ENCODE measurements around the gene KAZN.

KAZN gene

GRCh38 chr1:14647777-14648176, 49.3 kb downstream of the KAZN start:
- no peak for DNase-seq (ENCODE audit: low read depth)

GRCh38 chr1:14648391-14648790, 49.9 kb downstream of the KAZN start:
- no peak for DNase-seq (ENCODE audit: low read depth)

- no peak for DNase-seq (ENCODE audit: low read depth)
Measured at GRCh38 chr1:14648896-14649855, 50.7 kb downstream of the KAZN start.

- DNase-seq (ENCODE audit: low read depth), result no peak
Measured at GRCh38 chr1:14649976-14650375, 51.5 kb downstream of the KAZN start.

- no peak for DNase-seq (ENCODE audit: low read depth)
Measured at GRCh38 chr1:14650951-14651350, 52.5 kb downstream of the KAZN start.

GRCh38 chr1:14652840-14653239, 54.4 kb downstream of the KAZN start:
- no peak for DNase-seq (ENCODE audit: low read depth)

- no peak for DNase-seq (ENCODE audit: low read depth)
Measured at GRCh38 chr1:14653461-14653960, 55.0 kb downstream of the KAZN start.

- DNase-seq (ENCODE audit: low read depth), result no peak
Measured at GRCh38 chr1:14654554-14654953, 56.1 kb downstream of the KAZN start.

- no peak for DNase-seq (ENCODE audit: low read depth)
Measured at GRCh38 chr1:14655385-14655784, 56.9 kb downstream of the KAZN start.

- DNase-seq (ENCODE audit: low read depth), result no peak
Measured at GRCh38 chr1:14656384-14656937, 58.0 kb downstream of the KAZN start.

GRCh38 chr1:14658642-14659041, 60.2 kb downstream of the KAZN start:
- DNase-seq (ENCODE audit: low read depth), result no peak

GRCh38 chr1:14659913-14660312, 61.4 kb downstream of the KAZN start:
- DNase-seq (ENCODE audit: low read depth), result no peak

GRCh38 chr1:14660801-14661200, 62.3 kb downstream of the KAZN start:
- no peak for DNase-seq (ENCODE audit: low read depth)

- DNase-seq (ENCODE audit: low read depth), result no peak
Measured at GRCh38 chr1:14661222-14661621, 62.7 kb downstream of the KAZN start.

- DNase-seq (ENCODE audit: low read depth), result no peak
Measured at GRCh38 chr1:14662116-14662515, 63.6 kb downstream of the KAZN start.

GRCh38 chr1:14663773-14664172, 65.3 kb downstream of the KAZN start:
- no peak for DNase-seq (ENCODE audit: low read depth)

GRCh38 chr1:14666373-14666772, 67.9 kb downstream of the KAZN start:
- no peak for DNase-seq (ENCODE audit: low read depth)

GRCh38 chr1:14666962-14667650, 68.6 kb downstream of the KAZN start:
- DNase-seq (ENCODE audit: low read depth), result no peak

- DNase-seq (ENCODE audit: low read depth), result no peak
Measured at GRCh38 chr1:14667651-14667984, 69.1 kb downstream of the KAZN start.

- DNase-seq (ENCODE audit: low read depth), result no peak
Measured at GRCh38 chr1:14668538-14668937, 70.1 kb downstream of the KAZN start.

GRCh38 chr1:14672005-14672404, 73.5 kb downstream of the KAZN start:
- no peak for DNase-seq (ENCODE audit: low read depth)

GRCh38 chr1:14674030-14674429, 75.5 kb downstream of the KAZN start:
- no peak for DNase-seq (ENCODE audit: low read depth)

GRCh38 chr1:14676400-14676799, 77.9 kb downstream of the KAZN start:
- no peak for DNase-seq (ENCODE audit: low read depth)

Measured in stimulated activated CD8-positive, alpha-beta memory T cell treated with anti-CD3 and anti-CD28 coated beads, Interleukin-12 subunit alpha, Interleukin-12 subunit beta, amount 100 ng/mL, for 4 hours (primary cell).